GM18517 (cell line): ENCODE data around the gene ATG13.

Source experiments
- ATAC-seq: cut with Tn5 transposase; IDR thresholded peaks from one replicate; pipeline ENCODE4 v1.9.1; 2021; ENCODE audit warnings: mild to moderate bottlenecking, moderate library complexity; ENCODE audit not compliant: unreplicated experiment

ATG13 gene

GRCh38 chr11:46604796-46605195 lies 12.6 kb upstream of the ATG13 start:
- no peak for ATAC-seq

GRCh38 chr11:46607516-46607915 lies 9.8 kb upstream of the ATG13 start:
- ATAC-seq = no peak

GRCh38 chr11:46609386-46609785 lies 8.0 kb upstream of the ATG13 start:
- no peak for ATAC-seq

DNA sequence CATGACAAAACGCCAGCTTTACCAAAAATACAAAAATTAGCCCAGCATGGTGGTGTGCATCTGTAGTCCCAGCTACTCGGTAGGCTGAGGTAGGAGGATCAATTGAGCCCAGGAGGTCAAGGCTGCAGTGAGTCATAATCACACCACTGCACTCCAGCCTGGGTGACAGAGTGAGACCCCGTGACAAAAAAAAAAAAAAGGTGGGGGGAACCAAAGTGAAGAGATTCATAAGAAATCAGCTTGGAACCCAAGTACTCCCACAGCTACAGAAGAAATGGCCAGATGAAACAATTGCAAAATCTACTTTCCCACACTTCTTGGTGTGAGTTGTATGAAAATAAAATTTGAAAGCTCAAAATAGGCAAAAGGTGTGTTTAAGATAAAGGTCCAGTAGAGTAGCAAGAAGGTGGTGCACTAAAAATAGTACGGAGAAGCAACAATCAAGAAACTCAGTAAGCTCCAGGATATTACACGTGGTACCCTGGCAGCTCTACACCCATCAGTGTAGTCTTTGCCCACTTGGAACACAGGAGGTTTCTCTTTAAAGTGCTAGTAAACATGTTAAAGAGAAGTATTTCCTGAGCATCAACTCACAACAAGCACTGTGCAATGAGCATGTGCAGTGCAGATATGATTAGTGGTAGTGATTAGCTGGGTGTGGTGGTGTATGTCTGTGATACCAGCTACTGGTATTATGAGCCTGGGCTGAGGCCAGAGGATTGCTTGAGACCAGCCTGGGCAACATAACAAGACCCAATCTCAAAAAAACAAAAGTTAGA lies 5.6 kb upstream of the ATG13 start:
- ATAC-seq = no peak

- no peak for ATAC-seq
Measured at GRCh38 chr11:46612326-46612725, 5.0 kb upstream of the ATG13 start.

DNA sequence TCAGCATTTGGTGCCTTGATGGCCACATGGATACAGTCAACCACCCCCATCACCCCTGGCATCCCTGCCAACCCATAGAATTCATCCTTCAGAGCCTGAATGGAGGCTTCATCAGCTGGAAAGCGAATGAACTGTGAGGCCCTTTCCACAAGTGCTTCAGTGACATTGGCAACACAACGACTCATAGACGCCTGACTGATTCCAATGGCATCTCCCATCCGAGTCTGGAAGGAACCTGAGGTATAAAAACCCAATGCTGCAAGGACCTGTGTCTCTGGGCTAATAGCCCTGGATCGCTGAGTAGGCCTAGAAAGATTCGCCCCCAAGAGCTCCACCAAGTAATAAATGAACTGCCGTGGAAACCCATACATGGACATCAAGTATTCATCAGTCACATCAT lies 1.6 kb upstream of the ATG13 start:
- no peak for ATAC-seq

GRCh38 chr11:46616551-46617133 lies 711 bp upstream of the ATG13 start:
- ATAC-seq = peak; percentile 5

- ATAC-seq = no peak
Measured at GRCh38 chr11:46617972-46618314, 590 bp downstream of the ATG13 start.

GRCh38 chr11:46618837-46619236 lies 1.5 kb downstream of the ATG13 start:
- ATAC-seq = no peak

DNA sequence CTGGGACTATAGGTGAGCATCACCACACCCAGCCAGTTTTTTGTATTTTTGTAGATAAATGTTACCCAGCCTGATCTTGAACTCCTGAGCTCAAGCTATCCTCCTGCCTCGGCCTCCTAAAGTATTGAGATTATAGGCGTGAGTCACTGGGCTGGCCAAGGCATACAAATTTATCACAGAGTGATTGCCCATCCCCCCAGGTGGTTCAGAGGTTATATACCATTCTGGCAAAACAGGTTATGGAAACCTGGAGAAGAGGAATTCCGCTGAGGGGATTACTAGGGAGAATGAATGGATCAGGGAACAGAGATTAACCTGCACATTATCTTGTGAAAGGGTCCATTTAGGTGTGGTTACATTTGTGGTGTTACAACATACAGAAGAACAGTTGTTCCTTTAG lies 8.1 kb downstream of the ATG13 start:
- no peak for ATAC-seq

DNA sequence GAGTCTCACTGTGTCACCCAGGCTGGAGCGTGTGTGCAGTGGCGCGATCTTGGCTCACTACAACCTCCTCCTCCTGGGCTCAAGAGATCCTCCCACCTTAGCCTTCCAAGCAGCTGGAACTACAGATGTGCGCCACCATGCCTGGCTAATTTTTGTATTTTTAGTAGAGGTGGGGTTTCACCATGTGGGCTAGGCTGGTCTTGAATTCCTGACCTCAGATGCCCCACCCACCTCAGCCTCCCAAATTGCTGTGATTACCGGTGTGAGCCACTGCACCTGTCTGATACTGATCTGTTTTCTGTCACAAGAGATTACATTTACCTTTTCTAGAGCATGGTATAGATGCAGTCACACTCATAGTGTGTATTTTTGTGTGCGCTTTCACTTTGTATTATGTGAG lies 11.6 kb downstream of the ATG13 start:
- no peak for ATAC-seq

DNA sequence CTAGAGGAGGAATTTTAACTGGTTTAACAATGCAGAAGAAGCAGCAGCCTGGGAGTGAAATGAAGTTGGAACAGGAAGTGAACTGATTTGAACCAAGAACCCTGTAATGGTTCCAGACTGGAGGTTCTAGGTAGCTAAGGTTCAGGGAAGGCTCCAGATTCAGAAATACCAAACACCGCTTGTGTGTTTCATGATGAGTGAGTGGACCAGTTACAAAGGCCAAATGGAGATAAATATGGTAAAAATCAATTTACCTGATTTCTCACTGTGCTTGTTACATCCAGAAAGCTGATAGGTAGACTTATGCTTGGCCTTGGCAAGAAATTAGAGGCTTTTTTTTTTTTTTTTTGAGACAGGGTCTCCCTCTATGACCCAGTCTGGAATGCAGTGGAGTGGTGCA lies 12.9 kb downstream of the ATG13 start:
- no peak for ATAC-seq

DNA sequence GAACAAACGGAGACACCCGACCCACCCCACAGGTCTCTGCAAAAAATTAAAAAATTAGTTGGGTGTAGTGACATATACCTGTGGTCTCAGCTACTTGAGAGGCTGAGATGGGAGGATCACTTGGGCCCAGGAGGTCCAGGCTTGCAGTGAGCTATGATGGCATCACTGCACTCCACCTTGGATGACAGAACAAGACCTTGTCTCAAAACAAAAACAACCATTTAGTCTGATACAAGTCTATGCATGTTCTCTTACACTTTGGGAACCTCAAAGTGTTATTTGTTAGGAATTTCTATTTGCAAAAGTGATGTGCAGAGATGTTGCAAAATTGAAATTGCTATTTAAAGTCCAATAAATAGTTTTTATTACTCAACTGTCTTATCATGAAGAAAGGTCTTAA lies 14.3 kb downstream of the ATG13 start:
- no peak for ATAC-seq

DNA sequence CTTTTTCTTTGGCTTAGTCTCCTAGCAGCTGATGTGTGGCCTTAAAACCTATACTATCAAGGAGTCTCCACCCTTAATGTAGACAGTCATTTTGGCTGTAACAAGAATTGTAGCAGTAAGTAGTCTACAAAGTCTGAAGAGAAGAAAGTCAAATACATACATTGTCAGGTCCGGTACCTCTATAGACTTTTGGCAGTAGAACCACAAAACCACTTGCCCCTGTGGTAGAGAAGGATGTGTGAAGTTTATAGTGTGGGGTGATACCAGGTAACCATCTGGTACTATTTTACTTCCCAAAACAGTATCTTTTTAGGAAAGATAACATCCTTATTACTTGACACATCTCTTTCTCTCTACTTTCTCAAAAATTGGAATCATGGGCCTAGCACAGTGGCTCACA lies 15.1 kb downstream of the ATG13 start:
- no peak for ATAC-seq

DNA sequence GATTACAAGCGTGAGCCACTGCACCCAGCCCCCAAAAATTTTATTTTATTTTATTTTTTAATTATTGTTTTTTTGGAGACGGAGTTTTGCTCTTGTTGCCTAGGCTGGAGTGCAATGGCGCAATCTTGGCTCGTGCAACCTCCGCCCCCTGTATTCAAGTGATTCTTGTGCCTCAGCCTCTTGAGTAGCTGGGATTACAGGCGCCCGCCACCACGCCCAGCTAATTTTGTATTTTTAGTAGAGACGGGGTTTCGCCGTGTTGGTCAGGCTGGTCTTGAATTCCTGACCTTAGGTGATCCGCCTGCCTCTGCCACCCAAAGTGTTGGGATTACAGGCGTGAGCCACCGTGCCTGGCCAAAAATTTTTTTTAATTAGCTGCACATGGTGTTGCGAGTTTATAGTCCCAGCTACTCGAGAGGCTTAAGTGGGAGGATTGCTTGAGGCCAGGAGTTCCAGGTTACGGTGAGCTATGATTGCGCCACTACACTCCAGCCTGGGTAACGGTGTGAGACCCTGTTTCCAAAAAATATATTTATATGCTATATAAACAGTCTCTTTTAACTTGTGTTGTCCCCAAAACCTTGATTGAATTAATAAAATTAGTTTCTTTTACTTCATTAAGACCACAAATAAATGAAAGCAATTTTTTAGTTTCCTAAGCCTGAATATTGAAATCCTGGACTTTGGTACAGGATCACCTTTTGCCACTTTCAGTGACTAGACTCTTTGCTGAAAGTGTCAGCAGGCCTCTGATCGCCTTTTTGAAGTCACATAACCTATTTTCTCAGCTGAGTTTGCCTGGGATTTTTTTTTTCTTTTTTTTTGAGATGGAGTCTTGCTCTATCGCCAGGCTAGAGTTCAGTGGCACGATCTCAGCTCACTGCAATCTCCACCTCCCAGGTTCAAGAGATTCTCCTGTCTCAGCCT lies 16.2 kb downstream of the ATG13 start:
- ATAC-seq = no peak

- no peak for ATAC-seq
Measured at GRCh38 chr11:46635557-46636139, 18.3 kb downstream of the ATG13 start.

- ATAC-seq = no peak
Measured at GRCh38 chr11:46637546-46637945, 20.2 kb downstream of the ATG13 start.

- no peak for ATAC-seq
Measured at GRCh38 chr11:46639197-46639839, 22.0 kb downstream of the ATG13 start.

GRCh38 chr11:46640036-46640788 lies 22.9 kb downstream of the ATG13 start:
- ATAC-seq = no peak

DNA sequence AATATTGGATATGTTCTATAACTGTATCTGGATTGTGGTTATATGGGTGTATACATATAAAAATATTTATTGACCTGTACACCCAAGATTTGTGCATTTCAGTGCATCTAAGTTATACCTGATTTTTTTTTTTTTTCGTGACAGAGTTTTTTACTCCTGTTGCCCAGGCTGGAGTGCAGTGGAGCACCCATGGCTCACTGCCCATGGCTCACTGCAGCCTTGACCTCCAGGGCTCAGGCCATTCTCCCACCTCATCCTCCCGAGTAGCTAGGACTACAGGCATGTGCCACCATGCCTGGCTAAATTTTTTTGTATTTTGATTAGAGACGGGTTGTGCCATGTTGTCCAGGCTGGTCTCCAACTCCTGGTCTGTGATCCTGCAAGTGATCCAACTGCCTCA lies 24.3 kb downstream of the ATG13 start:
- ATAC-seq = no peak
